Esophagus muscularis mucosa (tissue), 4 donors: ENCODE measurements around the gene YWHAE. TPM values are rescaled to one million over a fixed set of nuclear protein-coding genes. Genes with fewer than 3 reads are reported as not detected.

Source experiments
- DNase-seq: peaks from one replicate; pipeline ENCODE4 v3.0.0-alpha.2; 2017; ENCODE audit errors: extremely low spot score
- H3K27ac ChIP-seq, 4 donors: fragments of 200-600 bp; sonication (generic); replicated peaks in 1 of 4; 1 replicate in 3 of 4; 2 replicates in 1 of 4; pipeline ENCODE4 v1.5.1; 2016 to 2019; ENCODE audit warnings: mild to moderate bottlenecking in 1 of 4
- H3K27me3 ChIP-seq, 4 donors: fragments of 200-600 bp; sonication (generic); one replicate each; pipeline versions ENCODE4 v1.5.1 to v1.6.0; 2016 to 2019
- H3K36me3 ChIP-seq, 4 donors: fragments of 200-600 bp; sonication (generic); one replicate each; pipeline ENCODE4 v1.5.1; 2016 to 2019
- H3K4me1 ChIP-seq, 4 donors: fragments of 200-600 bp; sonication (generic); one replicate each; pipeline ENCODE4 v1.5.1; 2016 to 2019
- H3K4me3 ChIP-seq, 4 donors: fragments of 200-600 bp; sonication (generic); 1 replicate in 2 of 4; 2 replicates in 2 of 4; pipeline ENCODE4 v1.5.1; 2016 to 2019; ENCODE audit warnings: mild to moderate bottlenecking in 4 of 4, moderate library complexity in 1 of 4
- H3K9me3 ChIP-seq, 4 donors: fragments of 200-600 bp; sonication (generic); 1 replicate in 3 of 4; 2 replicates in 1 of 4; pipeline ENCODE4 v1.5.1; 2016 to 2019
- EP300 ChIP-seq: sonication (generic); formaldehyde crosslinking; IDR thresholded peaks from one replicate; pipeline ENCODE4 v1.6.1; 2017; ENCODE audit warnings: antibody characterized with exemption
- POLR2A ChIP-seq: fragments of 450-650 bp; IDR thresholded peaks from one replicate; pipeline ENCODE4 v1.6.1; 2017; ENCODE audit warnings: antibody characterized with exemption, moderate library complexity, mild to moderate bottlenecking, low read depth
- POLR2AphosphoS5 ChIP-seq, 2 donors: sonication (generic); formaldehyde crosslinking; IDR thresholded peaks; one replicate each; pipeline ENCODE4 v1.6.1; 2017; ENCODE audit warnings: antibody characterized with exemption in 2 of 2
- WGBS: methylation state at CpG from one replicate; pipeline ENCODE4 v1.1.5; 2018; 5-methylcytosine and 5-hydroxymethylcytosine counted together
- intact Hi-C: fragments of 100-400 bp; cut with DNase I; formaldehyde crosslinking; loops from one replicate; pipeline ENCODE4 v1.15.1; 2023
- total RNA-seq, 4 donors: library from RNA; depleted of rRNA; stranded (reverse); fragments of >200 nt; gene quantifications; one replicate each; pipeline versions ENCODE4 v1.1.0 to v1.2.1, GENCODE V29; 2016
- TF ChIP-seq, protein P1 (sequence below), 3 experiments: fragments of 200-600 bp in 2 of 3; fragments of 450-650 bp in 1 of 3; sonication (generic) in 2 of 3; IDR thresholded peaks; one replicate each; pipeline ENCODE4 v1.5.1; 2017 to 2019; ENCODE audit warnings: antibody characterized with exemption in 3 of 3, mild to moderate bottlenecking in 2 of 3, moderate library complexity in 1 of 3

Gene YWHAE
- total RNA-seq, 4 donors from 2014 or later: 329 to 408 (median 364) TPM

DNA sequence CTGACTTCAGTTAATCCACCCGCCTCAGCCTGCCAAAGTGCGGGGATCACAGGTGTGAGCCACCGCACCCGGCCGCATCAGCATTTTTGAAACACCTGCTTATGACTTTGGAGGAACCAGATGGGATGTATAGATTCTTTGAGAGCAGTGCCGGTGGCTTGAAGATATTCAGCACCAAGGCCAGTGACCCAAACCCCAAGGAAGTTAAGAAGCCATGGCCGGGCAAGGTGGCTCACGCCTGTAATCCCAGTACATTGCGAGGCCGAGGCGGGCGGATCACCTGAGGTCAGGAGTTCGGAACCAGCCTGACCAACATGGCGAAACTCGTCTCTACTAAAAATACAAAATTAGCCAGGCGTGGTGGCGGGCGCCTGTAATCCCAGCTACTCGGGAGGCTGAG, 76.7 kb downstream of the YWHAE start:
- no peak overlapping the region for H3K27ac ChIP-seq
- H3K27me3 ChIP-seq: no peaks in the 10 kb centered on the region
- WGBS: 86% methylated on average over 19 of the region's 19 CpGs
- peaks cover 8 to 10% (median 9%) of the 10 kb centered on the region in 4 donors for H3K4me1 ChIP-seq
- H3K4me3 ChIP-seq: no peak overlapping the region
- intact Hi-C loops: no loop called here
- no peaks in the 10 kb centered on the region for H3K36me3 ChIP-seq
- no peak for DNase-seq
- TF ChIP-seq EP300 (no peak), POLR2A (no peak), POLR2AphosphoS5 (IDR thresholded peaks at IDR 0.05) (no peak)
- TF ChIP-seq, protein P1, sequence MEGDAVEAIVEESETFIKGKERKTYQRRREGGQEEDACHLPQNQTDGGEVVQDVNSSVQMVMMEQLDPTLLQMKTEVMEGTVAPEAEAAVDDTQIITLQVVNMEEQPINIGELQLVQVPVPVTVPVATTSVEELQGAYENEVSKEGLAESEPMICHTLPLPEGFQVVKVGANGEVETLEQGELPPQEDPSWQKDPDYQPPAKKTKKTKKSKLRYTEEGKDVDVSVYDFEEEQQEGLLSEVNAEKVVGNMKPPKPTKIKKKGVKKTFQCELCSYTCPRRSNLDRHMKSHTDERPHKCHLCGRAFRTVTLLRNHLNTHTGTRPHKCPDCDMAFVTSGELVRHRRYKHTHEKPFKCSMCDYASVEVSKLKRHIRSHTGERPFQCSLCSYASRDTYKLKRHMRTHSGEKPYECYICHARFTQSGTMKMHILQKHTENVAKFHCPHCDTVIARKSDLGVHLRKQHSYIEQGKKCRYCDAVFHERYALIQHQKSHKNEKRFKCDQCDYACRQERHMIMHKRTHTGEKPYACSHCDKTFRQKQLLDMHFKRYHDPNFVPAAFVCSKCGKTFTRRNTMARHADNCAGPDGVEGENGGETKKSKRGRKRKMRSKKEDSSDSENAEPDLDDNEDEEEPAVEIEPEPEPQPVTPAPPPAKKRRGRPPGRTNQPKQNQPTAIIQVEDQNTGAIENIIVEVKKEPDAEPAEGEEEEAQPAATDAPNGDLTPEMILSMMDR (IDR thresholded peaks at IDR 0.05): no peak
- H3K9me3 ChIP-seq: no peaks in the 10 kb centered on the region

DNA sequence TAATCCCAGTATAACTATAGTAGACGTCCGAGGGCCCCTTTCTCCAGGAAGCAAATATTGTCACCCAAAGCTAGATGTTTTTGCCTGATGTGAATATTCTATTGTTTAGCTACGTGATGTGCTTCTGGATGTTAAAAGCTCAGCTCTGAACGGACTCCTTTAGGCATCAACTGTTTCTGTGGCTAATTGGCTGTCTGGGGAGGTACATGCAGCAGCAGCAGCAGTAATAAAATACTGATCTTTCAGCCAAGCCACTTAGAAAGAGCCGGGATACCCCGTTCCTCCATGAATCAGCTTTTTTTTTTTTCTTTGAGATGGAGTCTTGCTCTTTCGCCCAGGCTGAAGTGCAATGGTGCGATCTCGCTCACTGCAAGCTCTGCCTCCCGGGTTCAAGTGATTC, 77.5 kb downstream of the YWHAE start:
- Histone ChIP-seq H3K27ac (no peak overlapping the region), H3K4me3 (no peak overlapping the region), H3K9me3 (no peaks in the 10 kb centered on the region), H3K4me1 (peaks cover 11 to 13% (median 12%) of the 10 kb centered on the region in 4 donors), H3K27me3 (no peaks in the 10 kb centered on the region), H3K36me3 (no peaks in the 10 kb centered on the region)
- WGBS: 71% methylated on average over 10 of the region's 10 CpGs
- intact Hi-C loops: no loop called here
- DNase-seq: no peak
- TF ChIP-seq EP300 (no peak), POLR2AphosphoS5 (IDR thresholded peaks at IDR 0.05) (no peak), POLR2A (no peak)
- TF ChIP-seq, protein P1 (IDR thresholded peaks at IDR 0.05): no peak

DNA sequence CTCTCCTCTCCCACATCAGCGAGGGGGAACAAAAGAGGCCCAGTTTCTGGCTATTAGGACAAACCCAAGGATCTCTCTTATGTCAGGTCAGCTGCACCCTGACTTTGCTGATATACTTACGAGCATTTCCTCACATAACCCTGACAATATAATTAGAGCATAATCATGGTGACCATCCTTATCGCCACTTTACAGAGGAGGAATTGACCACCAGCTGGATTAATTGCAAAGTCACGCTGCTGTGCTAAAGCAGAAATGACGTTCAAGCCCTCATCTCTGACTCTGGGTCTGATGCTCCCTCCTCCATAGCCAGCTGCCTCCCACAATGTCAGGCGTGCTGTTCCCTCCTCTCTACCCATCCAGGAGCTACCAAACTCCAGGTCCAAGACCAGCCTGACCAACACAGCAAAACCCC, 78.0 kb downstream of the YWHAE start:
- intact Hi-C loops: no loop called here
- WGBS: 65% methylated on average over 6 of the region's 6 CpGs
- no peaks in the 10 kb centered on the region for H3K36me3 ChIP-seq
- H3K27ac ChIP-seq: no peak overlapping the region
- peaks cover 11 to 13% (median 12%) of the 10 kb centered on the region in 4 donors for H3K4me1 ChIP-seq
- H3K27me3 ChIP-seq: no peaks in the 10 kb centered on the region
- TF ChIP-seq, protein P1 (IDR thresholded peaks at IDR 0.05): no peak
- TF ChIP-seq POLR2AphosphoS5 (IDR thresholded peaks at IDR 0.05): no peak
- no peak for TF ChIP-seq EP300
- TF ChIP-seq POLR2A: no peak
- H3K9me3 ChIP-seq: no peaks in the 10 kb centered on the region
- DNase-seq: no peak
- H3K4me3 ChIP-seq: no peak overlapping the region

DNA sequence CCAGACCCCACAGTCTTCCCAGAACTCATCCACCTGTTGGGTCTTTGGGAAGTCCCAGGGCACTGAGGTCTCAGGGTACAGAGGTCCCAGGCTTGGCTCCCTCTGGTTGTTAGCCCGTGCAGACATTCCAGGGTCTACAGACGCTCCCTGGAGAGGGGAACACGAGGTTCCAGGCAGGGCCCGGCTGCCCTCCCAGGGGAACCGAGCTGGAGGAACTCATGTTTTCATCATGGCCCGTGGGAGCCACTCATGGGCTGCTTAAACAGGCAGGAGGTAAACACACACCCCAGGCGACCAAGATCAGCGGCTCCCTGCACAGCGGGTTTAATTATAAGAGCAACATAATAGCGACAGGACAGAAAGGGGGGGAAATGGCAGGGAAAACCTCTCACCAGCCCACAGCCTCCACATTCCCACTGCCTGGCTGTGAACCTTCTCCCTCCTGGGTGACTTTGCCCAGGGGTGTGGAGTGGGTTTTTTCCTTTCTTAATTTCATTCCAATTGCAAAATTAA, 84.1 kb downstream of the YWHAE start:
- TF ChIP-seq POLR2A (no peak), POLR2AphosphoS5 (IDR thresholded peaks at IDR 0.05) (no peak), EP300 (no peak)
- TF ChIP-seq, protein P1 (IDR thresholded peaks at IDR 0.05): no peak
- Histone ChIP-seq H3K4me1 (peaks cover 12 to 14% (median 12%) of the 10 kb centered on the region in 4 donors), H3K9me3 (no peaks in the 10 kb centered on the region), H3K27me3 (peaks cover 0 to 39% (median 2%) of the 10 kb centered on the region in 4 donors), H3K36me3 (no peaks in the 10 kb centered on the region), H3K27ac (no peak overlapping the region), H3K4me3 (no peak overlapping the region)
- intact Hi-C loops: no loop called here
- whole genome bisulfite sequencing: 64% methylated on average over 8 of the region's 10 CpGs
- no peak for DNase-seq

DNA sequence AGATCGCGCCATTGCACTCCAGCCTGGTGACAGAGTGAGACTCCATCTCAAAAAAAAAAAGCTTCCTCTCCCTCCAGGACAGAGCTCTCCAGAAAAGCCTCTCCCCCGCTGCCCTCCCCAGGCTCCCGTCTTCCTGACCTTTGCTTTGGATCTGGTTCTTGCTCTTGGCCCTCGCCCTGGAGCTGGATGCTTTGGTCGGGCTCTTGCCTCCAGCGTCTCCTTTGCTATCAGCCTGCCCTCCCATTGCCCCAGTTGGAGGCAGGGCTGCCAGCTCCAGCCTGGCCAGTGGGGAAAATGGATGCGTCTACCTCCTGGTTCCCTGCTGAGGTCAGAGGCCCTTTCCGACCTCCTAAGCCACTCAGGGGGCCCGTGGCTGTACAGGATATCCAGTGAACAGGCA, 84.6 kb downstream of the YWHAE start:
- Histone ChIP-seq H3K27me3 (peaks cover 0 to 39% (median 2%) of the 10 kb centered on the region in 4 donors), H3K9me3 (no peaks in the 10 kb centered on the region), H3K4me3 (no peak overlapping the region), H3K4me1 (peaks cover 12 to 14% (median 12%) of the 10 kb centered on the region in 4 donors), H3K27ac (no peak overlapping the region), H3K36me3 (no peaks in the 10 kb centered on the region)
- intact Hi-C loops: no loop called here
- no peak for DNase-seq
- 66% methylated on average over 10 of the region's 10 CpGs for WGBS
- TF ChIP-seq POLR2AphosphoS5 (IDR thresholded peaks at IDR 0.05): no peak
- TF ChIP-seq EP300: no peak
- TF ChIP-seq, protein P1 (IDR thresholded peaks at IDR 0.05): no peak
- no peak for TF ChIP-seq POLR2A
